ENCODE data around the gene CXCL9.
"Not testable (repeated sequence)": the region's sequence is repeated elsewhere in the genome, so short reads cannot be mapped to it uniquely, and the experiment has no call there.

- not testable (repeated sequence) for TF ChIP-seq CTCF (IDR thresholded peaks at IDR 0.05; ENCODE audit: low read depth, low read length, missing input control); NR2F2 (IDR thresholded peaks at IDR 0.05); EGR1 (IDR thresholded peaks at IDR 0.05; ENCODE audit: low read depth in 2 of 2); SP1 (IDR thresholded peaks at IDR 0.05); YY1 (IDR thresholded peaks at IDR 0.05); RAD21 (IDR thresholded peaks at IDR 0.05); JUND (IDR thresholded peaks at IDR 0.05); ZBTB33 (IDR thresholded peaks at IDR 0.05); TAF1 (conservative IDR thresholded peaks at IDR 0.05); ATF3 (IDR thresholded peaks at IDR 0.05); REST (IDR thresholded peaks at IDR 0.05); HNF4G (IDR thresholded peaks at IDR 0.05)
Measured at GRCh38 chr4:76049860-76050416, 42.6 kb upstream of the CXCL9 start.
